Esophagus squamous epithelium (tissue), 5 donors: ENCODE measurements around the gene CDS2. TPM values are rescaled to one million over a fixed set of nuclear protein-coding genes. Genes with fewer than 3 reads are reported as not detected.

Experiments
- DNase-seq: peaks from one replicate; lab custom pipeline; 2025; lab: John Stamatoyannopoulos, UW
- H3K27ac ChIP-seq, 4 donors: fragments of 200-600 bp; sonication (generic); one replicate each; pipeline ENCODE4 v1.5.1; 2016 to 2019; ENCODE audit warnings: mild to moderate bottlenecking in 1 of 4
- H3K27me3 ChIP-seq, 4 donors: fragments of 200-600 bp; sonication (generic); 1 replicate in 3 of 4; 2 replicates in 1 of 4; pipeline versions ENCODE4 v1.5.1 to v1.6.0; 2017 to 2021; ENCODE audit warnings: antibody characterized with exemption in 1 of 4
- H3K36me3 ChIP-seq, 3 donors: fragments of 200-600 bp; sonication (generic); one replicate each; pipeline ENCODE4 v1.5.1; 2016 to 2019
- H3K4me1 ChIP-seq, 3 donors: fragments of 200-600 bp; sonication (generic); one replicate each; pipeline ENCODE4 v1.5.1; 2017 to 2019
- H3K4me3 ChIP-seq, 4 donors: fragments of 200-600 bp; sonication (generic); 1 replicate in 3 of 4; 2 replicates in 1 of 4; pipeline ENCODE4 v1.5.1; 2016 to 2019; ENCODE audit warnings: mild to moderate bottlenecking in 2 of 4, moderate library complexity in 1 of 4
- H3K9me3 ChIP-seq, 3 donors: fragments of 200-600 bp; sonication (generic); one replicate each; pipeline ENCODE4 v1.5.1; 2016 to 2019
- CTCF ChIP-seq, 6 experiments: fragments of 450-650 bp in 4 of 6; fragments of 200-600 bp in 2 of 6; sonication (generic) in 2 of 6; IDR thresholded peaks; one replicate each; pipeline ENCODE4 v1.5.1; 2016 to 2019; ENCODE audit warnings: antibody characterized with exemption in 6 of 6, mild to moderate bottlenecking in 4 of 6, moderate library complexity in 4 of 6
- POLR2A ChIP-seq, 4 donors: fragments of 450-650 bp; IDR thresholded peaks; one replicate each; pipeline ENCODE4 v1.6.1; 2017; ENCODE audit warnings: antibody characterized with exemption in 4 of 4, mild to moderate bottlenecking in 4 of 4, moderate library complexity in 3 of 4
- WGBS, 2 donors: methylation state at CpG; one replicate each; pipeline ENCODE4 v1.1.5; 2018; 5-methylcytosine and 5-hydroxymethylcytosine counted together
- intact Hi-C: fragments of 100-400 bp; cut with DNase I; formaldehyde crosslinking; loops from one replicate; pipeline ENCODE4 v1.15.0; 2022
- total RNA-seq, 4 donors: library from RNA; depleted of rRNA; stranded (reverse); fragments of >200 nt; gene quantifications; one replicate each; pipeline ENCODE4 v1.1.0, GENCODE V29; 2016
- donor health status: DM: yes; HTN: yes; CAD: no.

The CDS2 gene
- total RNA-seq, 4 donors from 2014 or later, result 13.7 to 25.7 (median 14.5) TPM

GRCh38 chr20:5178046-5178445, 51.2 kb downstream of the CDS2 start:
- Histone ChIP-seq H3K9me3 (no peaks in the 10 kb centered on the region), H3K27ac (no peak overlapping the region), H3K36me3 (peaks cover 0 to 100% (median 11%) of the 10 kb centered on the region in 3 donors), H3K4me1 (peaks cover 0 to 15% (median 10%) of the 10 kb centered on the region in 3 donors), H3K27me3 (no peaks in the 10 kb centered on the region), H3K4me3 (no peak overlapping the region)
- DNase-seq, result no peak
- WGBS, 2 donors, result 75 to 84% methylated on average over 3 of the region's 3 CpGs
- TF ChIP-seq CTCF (IDR thresholded peaks at IDR 0.05) (no peak), POLR2A (IDR thresholded peaks at IDR 0.05) (no peak)
- intact Hi-C loops, result no loop called here

GRCh38 chr20:5180421-5180820, 53.6 kb downstream of the CDS2 start:
- no peaks in the 10 kb centered on the region for H3K9me3 ChIP-seq
- TF ChIP-seq POLR2A (IDR thresholded peaks at IDR 0.05), result no peak
- no peak for TF ChIP-seq CTCF (IDR thresholded peaks at IDR 0.05)
- peaks cover 0 to 100% (median 22%) of the 10 kb centered on the region in 3 donors for H3K36me3 ChIP-seq
- no peak for DNase-seq
- intact Hi-C loops, result no loop called here
- no peak overlapping the region for H3K4me3 ChIP-seq
- 91 to 94% methylated on average over 1 of the region's 1 CpG for WGBS, 2 donors
- H3K27me3 ChIP-seq, result no peaks in the 10 kb centered on the region
- peaks cover 0 to 7% (median 4%) of the 10 kb centered on the region in 3 donors for H3K4me1 ChIP-seq
- no peak overlapping the region for H3K27ac ChIP-seq

GRCh38 chr20:5180933-5181332, 54.1 kb downstream of the CDS2 start:
- DNase-seq, result no peak
- Histone ChIP-seq H3K27me3 (no peaks in the 10 kb centered on the region), H3K9me3 (no peaks in the 10 kb centered on the region), H3K4me1 (peaks cover 0 to 7% (median 4%) of the 10 kb centered on the region in 3 donors), H3K27ac (no peak overlapping the region), H3K4me3 (no peak overlapping the region), H3K36me3 (peaks cover 0 to 100% (median 25%) of the 10 kb centered on the region in 3 donors)
- intact Hi-C loops, result no loop called here
- WGBS, 2 donors, result 89 to 91% methylated on average over 3 of the region's 3 CpGs
- no peak for TF ChIP-seq POLR2A (IDR thresholded peaks at IDR 0.05)
- TF ChIP-seq CTCF (IDR thresholded peaks at IDR 0.05), result no peak

DNA sequence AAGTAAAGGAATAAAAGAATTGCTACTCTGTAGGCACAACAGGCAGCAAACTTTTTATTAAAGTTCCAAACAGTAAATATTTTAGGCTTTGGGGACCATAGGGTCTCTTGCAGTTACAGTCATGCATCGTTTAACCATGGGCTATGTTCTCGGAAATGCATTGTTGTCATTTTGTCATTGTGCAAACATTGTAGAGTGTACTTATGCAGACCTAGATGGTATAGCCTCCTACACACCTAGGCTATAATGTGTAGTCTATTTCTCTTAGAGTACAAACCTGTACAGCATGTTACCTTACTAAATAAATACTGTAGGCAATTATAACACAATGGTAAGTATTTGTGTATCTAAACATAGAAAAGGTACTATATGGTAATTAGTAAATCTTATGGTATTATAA, 54.7 kb downstream of the CDS2 start:
- Histone ChIP-seq H3K27me3 (no peaks in the 10 kb centered on the region), H3K9me3 (no peaks in the 10 kb centered on the region), H3K4me1 (peaks cover 0 to 7% (median 4%) of the 10 kb centered on the region in 3 donors), H3K27ac (peak overlapping the region in 1 of 4 donors; percentile 21), H3K4me3 (no peak overlapping the region), H3K36me3 (peaks cover 0 to 100% (median 26%) of the 10 kb centered on the region in 3 donors)
- DNase-seq, result no peak
- TF ChIP-seq POLR2A (IDR thresholded peaks at IDR 0.05), result no peak
- 85 to 93% methylated on average over 2 of the region's 2 CpGs for WGBS, 2 donors
- intact Hi-C loops, result no loop called here

DNA sequence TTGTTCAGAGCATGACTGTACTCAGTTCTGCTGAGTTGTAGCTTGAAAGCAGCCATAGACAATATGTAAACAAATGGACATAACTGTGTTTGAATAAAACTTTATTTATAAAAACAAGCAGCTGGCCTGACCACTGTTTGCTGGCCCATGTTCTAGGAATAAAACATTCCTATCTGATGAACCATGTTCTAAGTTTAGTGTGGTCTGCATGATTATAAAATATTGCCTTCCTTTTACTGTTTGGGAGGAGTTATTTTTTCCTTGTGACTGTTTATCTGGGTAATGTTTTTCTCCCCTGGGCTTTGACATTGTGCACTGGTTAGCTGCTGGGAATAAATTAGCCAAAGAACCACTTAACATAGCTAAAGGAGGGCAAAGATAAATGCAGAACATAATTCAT, 55.1 kb downstream of the CDS2 start:
- TF ChIP-seq POLR2A (IDR thresholded peaks at IDR 0.05), result no peak
- no peak for TF ChIP-seq CTCF (IDR thresholded peaks at IDR 0.05)
- H3K27me3 ChIP-seq, result no peaks in the 10 kb centered on the region
- intact Hi-C loops, result no loop called here
- peaks cover 0 to 100% (median 26%) of the 10 kb centered on the region in 3 donors for H3K36me3 ChIP-seq
- no peaks in the 10 kb centered on the region for H3K9me3 ChIP-seq
- no peak for DNase-seq
- no peak overlapping the region for H3K4me3 ChIP-seq
- peak overlapping the region in 1 of 4 donors; percentile 21 for H3K27ac ChIP-seq
- H3K4me1 ChIP-seq, result peaks cover 0 to 7% (median 4%) of the 10 kb centered on the region in 3 donors
